ENCODE measurements around the gene TMEM250. TPM values are rescaled to one million over a fixed set of nuclear protein-coding genes. Genes with fewer than 3 reads are reported as not detected.

Gene TMEM250
- total RNA-seq, 2 experiments from 2014 or later: 24.4 to 25.9 TPM

GRCh38 chr9:136110082-136111061 is 8.3 kb downstream of the TMEM250 start:
- Mint-ChIP-seq H3K27ac (peak overlapping the region; percentile 98), H3K4me1 (ENCODE audit: low read depth) (peaks cover 76% of the 10 kb centered on the region), H3K4me3 (peak overlapping the region; percentile 87), H3K27me3 (no peaks in the 10 kb centered on the region), H3K36me3 (ENCODE audit: low read depth) (peaks cover 20% of the 10 kb centered on the region), H3K9me3 (no peaks in the 10 kb centered on the region)
- no peak for TF ChIP-seq CTCF (IDR thresholded peaks at IDR 0.05)
- POLR2A ChIA-PET: interaction anchor here (0.7 to 6.9 kb wide), 3 partner anchors 8 to 1946 kb away, joined by 3 to 51 read pairs (median 14); partner anchors contain the start of genes NACC2 and TMEM250
- CTCF ChIA-PET: interaction anchor here (1.0 to 5.4 kb wide), 6 partner anchors 7 to 16 kb away, joined by 3 to 17 read pairs (median 6); partner anchors contain the start of gene NACC2
- peak; percentile 7 for ATAC-seq
- DNase-seq: peak; percentile 70
- intact Hi-C loops (cut with micrococcal nuclease): no loop called here

- Mint-ChIP-seq H3K27ac (peak overlapping the region; percentile 98), H3K27me3 (no peaks in the 10 kb centered on the region), H3K4me3 (peak overlapping the region; percentile 87), H3K36me3 (ENCODE audit: low read depth) (peaks cover 13% of the 10 kb centered on the region), H3K4me1 (ENCODE audit: low read depth) (peaks cover 71% of the 10 kb centered on the region), H3K9me3 (no peaks in the 10 kb centered on the region)
- no peak for TF ChIP-seq CTCF (IDR thresholded peaks at IDR 0.05)
- intact Hi-C loops (cut with micrococcal nuclease): no loop called here
- ATAC-seq: peak; percentile 85
- ChIA-PET POLR2A (interaction anchor here (0.7 to 6.9 kb wide), 4 partner anchors 8 to 1945 kb away, joined by 3 to 51 read pairs (median 8); partner anchors contain the start of genes NACC2 and TMEM250), CTCF (interaction anchor here (1.0 to 5.4 kb wide), 5 partner anchors 8 to 15 kb away, joined by 3 to 17 read pairs (median 6); partner anchors contain the start of gene NACC2)
- peak; percentile 96 for DNase-seq
These were observed 9.2 kb downstream of the TMEM250 start for GRCh38 chr9:136109351-136110081.

- intact Hi-C loops (cut with micrococcal nuclease): no loop called here
- no peaks in the 10 kb centered on the region for H3K9me3 Mint-ChIP-seq
- no peak for ATAC-seq
- ChIA-PET CTCF (interaction anchor here (1.0 to 5.4 kb wide), 4 partner anchors 9 to 15 kb away, joined by 3 to 17 read pairs (median 6); partner anchors contain the start of gene NACC2), POLR2A (interaction anchor here (1.0 to 6.9 kb wide), 3 partner anchors 9 to 116 kb away, joined by 3 to 51 read pairs (median 14); partner anchors contain the start of genes NACC2 and TMEM250)
- no peak for TF ChIP-seq CTCF (IDR thresholded peaks at IDR 0.05)
- no peak for DNase-seq
- H3K27ac Mint-ChIP-seq: peak overlapping the region; percentile 91
- no peaks in the 10 kb centered on the region for H3K27me3 Mint-ChIP-seq
- H3K4me1 Mint-ChIP-seq (ENCODE audit: low read depth): peaks cover 63% of the 10 kb centered on the region
- peak overlapping the region; percentile 87 for H3K4me3 Mint-ChIP-seq
- H3K36me3 Mint-ChIP-seq (ENCODE audit: low read depth): peaks cover 10% of the 10 kb centered on the region
These were observed 9.9 kb downstream of the TMEM250 start for GRCh38 chr9:136108648-136109266.

- ChIA-PET POLR2A (interaction anchor here (3.2 to 6.9 kb wide), 2 partner anchors 10 to 12 kb away, joined by 15 to 51 read pairs; partner anchors contain the start of genes NACC2 and TMEM250), CTCF (interaction anchor here (1.1 to 5.4 kb wide), 3 partner anchors 14 to 141 kb away, joined by 3 to 17 read pairs (median 16); partner anchors contain the start of gene NACC2)
- ATAC-seq: no peak
- Mint-ChIP-seq H3K9me3 (no peaks in the 10 kb centered on the region), H3K36me3 (ENCODE audit: low read depth) (peaks cover 9% of the 10 kb centered on the region), H3K27me3 (no peaks in the 10 kb centered on the region), H3K4me3 (peak overlapping the region; percentile 87), H3K27ac (peak overlapping the region; percentile 91), H3K4me1 (ENCODE audit: low read depth) (peaks cover 56% of the 10 kb centered on the region)
- TF ChIP-seq CTCF (IDR thresholded peaks at IDR 0.05): no peak
- intact Hi-C loops (cut with micrococcal nuclease): no loop called here
- no peak for DNase-seq
These were observed 10.6 kb downstream of the TMEM250 start for GRCh38 chr9:136107953-136108647.
